ENCODE results near the gene ALK. TPM values are rescaled to one million over a fixed set of nuclear protein-coding genes. Genes with fewer than 3 reads are reported as not detected.

Gene ALK
- total RNA-seq, 1 experiment from 2014 or later = 0.87 TPM

GRCh38 chr2:29881089-29881730 is 40.2 kb downstream of the ALK start:
- Histone ChIP-seq H3K9me3 (ENCODE audit: low read length) (no peaks in the 10 kb centered on the region), H3F3A (ENCODE audit: low read length, unreplicated experiment) (no peaks in the 10 kb centered on the region), H3K27me3 (ENCODE audit: low read length) (no peaks in the 10 kb centered on the region), H3K4me2 (ENCODE audit: low read length) (no peak overlapping the region), H2AFZ (ENCODE audit: low read length) (no peak overlapping the region), H3K27ac (ENCODE audit: low read length) (no peak overlapping the region), H3K36me3 (ENCODE audit: low read depth, low read length) (no peaks in the 10 kb centered on the region), H3K4me3 (ENCODE audit: low read length) (no peak overlapping the region), H3K4me1 (ENCODE audit: insufficient read depth, low read length) (peaks cover 19% of the 10 kb centered on the region), H3K79me2 (ENCODE audit: low read length) (no peaks in the 10 kb centered on the region), H3K9ac (ENCODE audit: low read length) (no peak overlapping the region), H3K9me2 (replicated peaks; ENCODE audit: low read length) (no peaks in the 10 kb centered on the region), H4K20me1 (ENCODE audit: low read length) (no peaks in the 10 kb centered on the region)
- ChIA-PET CTCF (no interaction called here), POLR2A (ENCODE audit: unreplicated experiment) (interaction anchor here (0.6 kb wide), 1 partner anchor 294 kb away, joined by 4 read pairs; no protein-coding TSS in a partner anchor)
- DNase-seq (no peak), ATAC-seq (no peak)
- intact Hi-C loops (cut with micrococcal nuclease) = no loop called here
- no peak for TF ChIP-seq CTCF (conservative IDR thresholded peaks at IDR 0.05; ENCODE audit: low read depth, low read length)
- TF ChIP-seq EZH2phosphoT487 (IDR thresholded peaks at IDR 0.05; ENCODE audit: borderline replicate concordance, low read length) = no peak
- no peak for TF ChIP-seq EZH2 (IDR thresholded peaks at IDR 0.05; ENCODE audit: low read length, unreplicated experiment)
- no TSS peak for BruUV-seq (replicated peaks)

GRCh38 chr2:29880084-29880483 is 41.3 kb downstream of the ALK start:
- H2AFZ ChIP-seq (ENCODE audit: low read length) = no peak overlapping the region
- H3K27ac ChIP-seq (ENCODE audit: low read length) = no peak overlapping the region
- H3K9me3 ChIP-seq (ENCODE audit: low read length) = no peaks in the 10 kb centered on the region
- no peaks in the 10 kb centered on the region for H3K36me3 ChIP-seq (ENCODE audit: low read depth, low read length)
- CTCF ChIA-PET = no interaction called here
- POLR2A ChIA-PET (ENCODE audit: unreplicated experiment) = no interaction called here
- H4K20me1 ChIP-seq (ENCODE audit: low read length) = no peaks in the 10 kb centered on the region
- BruUV-seq (replicated peaks) = no TSS peak
- no peak for DNase-seq
- ATAC-seq = no peak
- no peaks in the 10 kb centered on the region for H3K79me2 ChIP-seq (ENCODE audit: low read length)
- no peak overlapping the region for H3K9ac ChIP-seq (ENCODE audit: low read length)
- TF ChIP-seq EZH2 (IDR thresholded peaks at IDR 0.05; ENCODE audit: low read length, unreplicated experiment) (no peak), EZH2phosphoT487 (IDR thresholded peaks at IDR 0.05; ENCODE audit: borderline replicate concordance, low read length) (no peak), CTCF (conservative IDR thresholded peaks at IDR 0.05; ENCODE audit: low read depth, low read length) (no peak)
- peaks cover 19% of the 10 kb centered on the region for H3K4me1 ChIP-seq (ENCODE audit: insufficient read depth, low read length)
- H3K9me2 ChIP-seq (replicated peaks; ENCODE audit: low read length) = no peaks in the 10 kb centered on the region
- H3K4me3 ChIP-seq (ENCODE audit: low read length) = no peak overlapping the region
- no peak overlapping the region for H3K4me2 ChIP-seq (ENCODE audit: low read length)
- H3F3A ChIP-seq (ENCODE audit: low read length, unreplicated experiment) = no peaks in the 10 kb centered on the region
- intact Hi-C loops (cut with micrococcal nuclease) = no loop called here
- no peaks in the 10 kb centered on the region for H3K27me3 ChIP-seq (ENCODE audit: low read length)

GRCh38 chr2:29879456-29879855 is 41.9 kb downstream of the ALK start:
- Histone ChIP-seq H3K4me1 (ENCODE audit: insufficient read depth, low read length) (peaks cover 19% of the 10 kb centered on the region), H3K36me3 (ENCODE audit: low read depth, low read length) (no peaks in the 10 kb centered on the region), H3F3A (ENCODE audit: low read length, unreplicated experiment) (no peaks in the 10 kb centered on the region), H3K9me3 (ENCODE audit: low read length) (no peaks in the 10 kb centered on the region), H3K4me2 (ENCODE audit: low read length) (0 out of 2 replicates have a peak overlapping the region, but pooled peaks have one; percentile 14), H3K4me3 (ENCODE audit: low read length) (no peak overlapping the region), H3K9me2 (replicated peaks; ENCODE audit: low read length) (no peaks in the 10 kb centered on the region), H3K27me3 (ENCODE audit: low read length) (no peaks in the 10 kb centered on the region), H3K79me2 (ENCODE audit: low read length) (no peaks in the 10 kb centered on the region), H4K20me1 (ENCODE audit: low read length) (no peaks in the 10 kb centered on the region), H3K27ac (ENCODE audit: low read length) (peak overlapping the region; percentile 61), H3K9ac (ENCODE audit: low read length) (no peak overlapping the region), H2AFZ (ENCODE audit: low read length) (no peak overlapping the region)
- DNase-seq = no peak
- no peak for TF ChIP-seq EZH2 (IDR thresholded peaks at IDR 0.05; ENCODE audit: low read length, unreplicated experiment)
- no peak for TF ChIP-seq CTCF (conservative IDR thresholded peaks at IDR 0.05; ENCODE audit: low read depth, low read length)
- no peak for TF ChIP-seq EZH2phosphoT487 (IDR thresholded peaks at IDR 0.05; ENCODE audit: borderline replicate concordance, low read length)
- no peak for ATAC-seq
- ChIA-PET CTCF (no interaction called here), POLR2A (ENCODE audit: unreplicated experiment) (no interaction called here)
- intact Hi-C loops (cut with micrococcal nuclease) = no loop called here
- BruUV-seq (replicated peaks) = no TSS peak
